Upper lobe of left lung (tissue), 4 donors: ENCODE data around the gene HPS3.

Source experiments
- EP300 ChIP-seq, 4 donors: sonication (generic); formaldehyde crosslinking; IDR thresholded peaks; one replicate each; pipeline ENCODE4 v1.5.1; 2017; ENCODE audit warnings: antibody characterized with exemption in 4 of 4, control low read depth in 2 of 4
- POLR2A ChIP-seq, 4 donors: fragments of 450-650 bp; IDR thresholded peaks; one replicate each; pipeline ENCODE4 v1.5.1; 2016 to 2017; ENCODE audit warnings: antibody characterized with exemption in 4 of 4, mild to moderate bottlenecking in 2 of 4
- POLR2AphosphoS5 ChIP-seq, 2 donors: sonication (generic); formaldehyde crosslinking; IDR thresholded peaks; one replicate each; pipeline ENCODE4 v1.5.1; 2017; ENCODE audit warnings: antibody characterized with exemption in 2 of 2
- TF ChIP-seq, protein P1 (sequence below), 6 experiments: fragments of 450-650 bp in 4 of 6; fragments of 200-600 bp in 2 of 6; sonication (generic) in 2 of 6; IDR thresholded peaks; one replicate each; pipeline ENCODE4 v1.5.1; 2016 to 2019; ENCODE audit warnings: antibody characterized with exemption in 6 of 6

DNA sequence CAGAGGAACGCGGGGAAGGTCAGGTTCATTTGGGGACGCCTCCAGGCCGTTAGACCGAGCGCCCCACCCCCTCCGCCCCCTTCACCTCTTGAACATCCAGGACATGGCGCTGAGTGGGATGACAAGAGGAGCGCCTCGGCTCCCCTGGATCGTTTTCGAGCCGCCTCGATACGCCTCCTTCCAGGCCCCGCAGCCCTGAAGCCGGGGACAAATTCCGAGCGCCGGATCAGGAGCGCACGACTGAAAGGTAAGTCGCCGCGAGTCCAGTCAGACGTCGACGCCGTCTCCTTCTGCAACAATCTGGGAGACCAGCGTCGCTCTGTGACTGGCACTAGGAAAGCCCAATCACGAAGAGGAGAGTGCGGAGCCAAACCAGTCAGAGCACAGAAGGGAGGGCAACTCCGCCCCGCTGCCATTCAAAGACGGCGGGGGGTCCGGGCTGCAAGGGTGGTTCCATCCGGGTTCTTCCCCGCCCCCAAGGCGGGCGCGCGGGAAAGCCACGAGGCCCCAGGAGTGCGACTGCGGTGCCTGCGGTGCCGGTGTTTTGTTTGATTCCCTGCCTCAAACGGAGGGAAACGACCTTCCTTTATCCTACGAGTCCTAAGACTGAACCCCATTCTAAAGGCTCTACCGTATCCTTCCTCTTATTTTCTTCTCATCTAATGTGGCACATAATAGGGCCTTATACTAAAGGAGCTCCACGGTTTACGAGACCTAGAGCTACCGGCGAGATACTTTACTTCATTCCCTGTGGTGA is 43.0 kb upstream of the HPS3 start, which contains the start of gene HLTF:
- TF ChIP-seq EP300 (IDR thresholded peaks at IDR 0.05) (no peak), POLR2AphosphoS5 (IDR thresholded peaks at IDR 0.05) (peak in 1 of 2 donors; percentile 66), POLR2A (IDR thresholded peaks at IDR 0.05) (peak in 3 of 4 donors; percentile 22 to 66 (median 26))
- TF ChIP-seq, protein P1, sequence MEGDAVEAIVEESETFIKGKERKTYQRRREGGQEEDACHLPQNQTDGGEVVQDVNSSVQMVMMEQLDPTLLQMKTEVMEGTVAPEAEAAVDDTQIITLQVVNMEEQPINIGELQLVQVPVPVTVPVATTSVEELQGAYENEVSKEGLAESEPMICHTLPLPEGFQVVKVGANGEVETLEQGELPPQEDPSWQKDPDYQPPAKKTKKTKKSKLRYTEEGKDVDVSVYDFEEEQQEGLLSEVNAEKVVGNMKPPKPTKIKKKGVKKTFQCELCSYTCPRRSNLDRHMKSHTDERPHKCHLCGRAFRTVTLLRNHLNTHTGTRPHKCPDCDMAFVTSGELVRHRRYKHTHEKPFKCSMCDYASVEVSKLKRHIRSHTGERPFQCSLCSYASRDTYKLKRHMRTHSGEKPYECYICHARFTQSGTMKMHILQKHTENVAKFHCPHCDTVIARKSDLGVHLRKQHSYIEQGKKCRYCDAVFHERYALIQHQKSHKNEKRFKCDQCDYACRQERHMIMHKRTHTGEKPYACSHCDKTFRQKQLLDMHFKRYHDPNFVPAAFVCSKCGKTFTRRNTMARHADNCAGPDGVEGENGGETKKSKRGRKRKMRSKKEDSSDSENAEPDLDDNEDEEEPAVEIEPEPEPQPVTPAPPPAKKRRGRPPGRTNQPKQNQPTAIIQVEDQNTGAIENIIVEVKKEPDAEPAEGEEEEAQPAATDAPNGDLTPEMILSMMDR (IDR thresholded peaks at IDR 0.05): no peak
